ENCODE measurements around the gene TASL. TPM values are rescaled to one million over a fixed set of nuclear protein-coding genes. Genes with fewer than 3 reads are reported as not detected.

The TASL gene
- total RNA-seq, 1 donor from 2014 or later = 0.30 TPM

- Histone ChIP-seq H3K9me3 (replicated peaks) (no peaks in the 10 kb centered on the region), H3K27me3 (ENCODE audit: low read depth) (no peaks in the 10 kb centered on the region), H3K4me3 (no peak overlapping the region), H3K4me1 (no peaks in the 10 kb centered on the region), H3K27ac (replicated peaks) (no peak overlapping the region), H3K36me3 (no peaks in the 10 kb centered on the region)
- TF ChIP-seq CTCF (IDR thresholded peaks at IDR 0.05; ENCODE audit: borderline replicate concordance) = no peak
- no peak for DNase-seq
- intact Hi-C loops (cut with micrococcal nuclease) = no loop called here
Observed at GRCh38 chrX:30530606-30531005, 47.0 kb downstream of the TASL start.

- Histone ChIP-seq H3K36me3 (no peaks in the 10 kb centered on the region), H3K27me3 (ENCODE audit: low read depth) (no peaks in the 10 kb centered on the region), H3K4me1 (no peaks in the 10 kb centered on the region), H3K9me3 (replicated peaks) (no peaks in the 10 kb centered on the region), H3K27ac (replicated peaks) (no peak overlapping the region), H3K4me3 (no peak overlapping the region)
- no peak for DNase-seq
- intact Hi-C loops (cut with micrococcal nuclease) = no loop called here
- no peak for TF ChIP-seq CTCF (IDR thresholded peaks at IDR 0.05; ENCODE audit: borderline replicate concordance)
Observed at GRCh38 chrX:30525732-30526131, 51.8 kb downstream of the TASL start.

- no peak for DNase-seq
- Histone ChIP-seq H3K36me3 (no peaks in the 10 kb centered on the region), H3K4me3 (no peak overlapping the region), H3K27ac (replicated peaks) (no peak overlapping the region), H3K9me3 (replicated peaks) (no peaks in the 10 kb centered on the region), H3K4me1 (no peaks in the 10 kb centered on the region), H3K27me3 (ENCODE audit: low read depth) (no peaks in the 10 kb centered on the region)
- no peak for TF ChIP-seq CTCF (IDR thresholded peaks at IDR 0.05; ENCODE audit: borderline replicate concordance)
- intact Hi-C loops (cut with micrococcal nuclease) = no loop called here
Observed at GRCh38 chrX:30521440-30522182, 56.0 kb downstream of the TASL start.

- intact Hi-C loops (cut with micrococcal nuclease) = no loop called here
- DNase-seq = no peak
- Histone ChIP-seq H3K4me3 (no peak overlapping the region), H3K36me3 (no peaks in the 10 kb centered on the region), H3K27me3 (ENCODE audit: low read depth) (no peaks in the 10 kb centered on the region), H3K9me3 (replicated peaks) (no peaks in the 10 kb centered on the region), H3K4me1 (no peaks in the 10 kb centered on the region), H3K27ac (replicated peaks) (no peak overlapping the region)
- TF ChIP-seq CTCF (IDR thresholded peaks at IDR 0.05; ENCODE audit: borderline replicate concordance) = peak; percentile 31
Observed at GRCh38 chrX:30513284-30513683, 64.3 kb downstream of the TASL start.

Other genes with a start within 250 kb of the TASL start
- 12.3 TPM for gene GK, start 75.7 kb upstream of the TASL start, total RNA-seq

All from left ventricle myocardium inferior (tissue), 1 donor.